Endothelial cell of umbilical vein (primary cell): ENCODE data around the gene WBP1L. TPM values are rescaled to one million over a fixed set of nuclear protein-coding genes. Genes with fewer than 3 reads are reported as not detected.
A peak's percentile ranks its signal among the peaks of the same experiment; 100 is the strongest.

Experiments
- BruUV-seq: library from RNA; stranded (reverse); fragments of 400-500 nt; replicated peaks from 2 replicates; lab custom pipeline; 2021; lab: Mats Ljungman, UMichigan
- CTCF ChIA-PET: fragments of 300-600, 350-600 bp; sonication (Branson Sonifier 250); formaldehyde crosslinking; loops from one replicate; lab custom pipeline; 2021; ENCODE audit warnings: antibody characterized with exemption, inconsistent platforms; lab: Charles Lee
- POLR2A ChIA-PET: fragments of 300-600, 350-600 bp; sonication (Branson Sonifier 250); formaldehyde crosslinking; loops from one replicate; lab custom pipeline; 2021; ENCODE audit warnings: antibody characterized with exemption, inconsistent platforms; lab: Charles Lee
- DNase-seq: peaks from one replicate; pipeline ENCODE4 v3.0.0-alpha.2; 2011; ENCODE audit warnings: low read depth, low spot score
- FAIRE-seq: peaks from 2 replicates; lab custom pipeline; 2011; peaks lifted over from hg19 to GRCh38; lab: Jason Lieb, UNC
- H2AFZ ChIP-seq: 2 replicates; pipeline ENCODE4 v1.6.0; 2012; ENCODE audit warnings: low read depth, low read length, control low read depth, inconsistent platforms
- H3K27ac ChIP-seq: 2 replicates; pipeline ENCODE4 v1.5.1; 2011; ENCODE audit warnings: low read depth, mild to moderate bottlenecking, control low read depth, low read length, moderate library complexity; ENCODE audit not compliant: insufficient read depth
- H3K27me3 ChIP-seq, 2 experiments: 2 replicates each; pipeline versions ENCODE4 v1.6.0 to v1.6.1; 2011; ENCODE audit warnings: low read length in 2 of 2, mixed read lengths in 1 of 2; ENCODE audit not compliant: control insufficient read depth in 2 of 2, insufficient read depth in 2 of 2
- H3K36me3 ChIP-seq, 2 experiments: 2 replicates in 1 of 2; 3 replicates in 1 of 2; pipeline ENCODE4 v1.5.1; 2011; ENCODE audit warnings: low read length in 2 of 2, mild to moderate bottlenecking in 1 of 2, moderate library complexity in 1 of 2; ENCODE audit not compliant: control insufficient read depth in 2 of 2, insufficient read depth in 2 of 2; ENCODE audit errors: extremely low read depth in 1 of 2
- H3K4me1 ChIP-seq: 3 replicates; pipeline ENCODE4 v1.5.1; 2011; ENCODE audit warnings: mild to moderate bottlenecking, low read length; ENCODE audit not compliant: control insufficient read depth, insufficient read depth; ENCODE audit errors: extremely low read depth
- H3K4me2 ChIP-seq: 2 replicates; pipeline ENCODE4 v1.6.1; 2011; ENCODE audit warnings: low read length, control low read depth, mixed read lengths; ENCODE audit not compliant: insufficient read depth
- H3K4me3 ChIP-seq, 3 experiments: fragments of 200-600 bp in 1 of 3; sonication (generic), shearing (Covaris generic) in 1 of 3; replicated peaks in 1 of 3; 2 replicates each; pipeline ENCODE4 v1.5.1; 2011 to 2016; ENCODE audit warnings: control low read depth in 3 of 3, low read length in 3 of 3, mild to moderate bottlenecking in 2 of 3, inconsistent platforms in 1 of 3, low read depth in 1 of 3, moderate library complexity in 1 of 3; ENCODE audit not compliant: insufficient read depth in 1 of 3
- H3K79me2 ChIP-seq: 2 replicates; pipeline ENCODE4 v1.6.0; 2012; ENCODE audit warnings: low read length, inconsistent platforms; ENCODE audit not compliant: control insufficient read depth, insufficient read depth
- H3K9ac ChIP-seq: replicated peaks from 2 replicates; pipeline ENCODE3; 2011; ENCODE audit warnings: low read length, control low read depth; ENCODE audit not compliant: insufficient read depth; ENCODE audit errors: extremely low read depth
- H3K9me1 ChIP-seq: replicated peaks from 3 replicates; pipeline ENCODE4 v1.6.0; 2011; ENCODE audit warnings: mild to moderate bottlenecking, low read length; ENCODE audit not compliant: control insufficient read depth, insufficient read depth; ENCODE audit errors: extremely low read depth
- H3K9me3 ChIP-seq: replicated peaks from 2 replicates; pipeline ENCODE4 v1.5.1; 2012; ENCODE audit warnings: low read length, inconsistent platforms; ENCODE audit not compliant: control insufficient read depth, insufficient read depth
- H4K20me1 ChIP-seq: replicated peaks from 2 replicates; pipeline ENCODE3; 2011; ENCODE audit warnings: mild to moderate bottlenecking, low read length; ENCODE audit not compliant: control insufficient read depth, insufficient read depth; ENCODE audit errors: extremely low read depth
- CTCF ChIP-seq, 2 donors: IDR thresholded peaks; 1 replicate in 1 of 2; 2 replicates in 1 of 2; pipeline ENCODE4 v1.5.1; 2011; ENCODE audit warnings: low read length in 2 of 2, mild to moderate bottlenecking in 2 of 2, moderate library complexity in 2 of 2, control low read depth in 1 of 2, inconsistent platforms in 1 of 2, low read depth in 1 of 2; ENCODE audit not compliant: insufficient read depth in 1 of 2; ENCODE audit errors: extremely low read depth in 1 of 2
- EZH2 ChIP-seq: IDR thresholded peaks from 2 replicates; pipeline ENCODE4 v1.6.1; 2012; ENCODE audit warnings: borderline replicate concordance, low read depth, mild to moderate bottlenecking, moderate library complexity, low read length, inconsistent platforms; ENCODE audit not compliant: severe bottlenecking
- FOS ChIP-seq: IDR thresholded peaks from 2 replicates; pipeline ENCODE4 v1.6.1; 2011; ENCODE audit warnings: mild to moderate bottlenecking, low read length, moderate library complexity, borderline replicate concordance; ENCODE audit not compliant: insufficient read depth
- GATA2 ChIP-seq: IDR thresholded peaks from 2 replicates; pipeline ENCODE4 v1.7.0; 2011; ENCODE audit warnings: low read depth, mild to moderate bottlenecking, moderate library complexity, mixed read lengths, low read length; ENCODE audit not compliant: insufficient read length, insufficient read depth
- JUN ChIP-seq: IDR thresholded peaks from 2 replicates; pipeline ENCODE4 v1.6.1; 2011; ENCODE audit warnings: borderline replicate concordance, low read depth; ENCODE audit not compliant: insufficient read length, insufficient read depth
- MYC ChIP-seq: IDR thresholded peaks from one replicate; pipeline ENCODE4 v1.6.1; 2011; ENCODE audit warnings: mild to moderate bottlenecking, low read depth, low read length
- POLR2A ChIP-seq: IDR thresholded peaks from 2 replicates; pipeline ENCODE4 v1.6.1; 2012; ENCODE audit warnings: low read depth, mild to moderate bottlenecking, control low read depth, low read length
- POLR2AphosphoS5 ChIP-seq: IDR thresholded peaks from 2 replicates; pipeline ENCODE4 v1.6.1; 2012; ENCODE audit warnings: low read depth, mild to moderate bottlenecking, control low read depth, low read length, moderate library complexity; ENCODE audit not compliant: insufficient read depth
- dilution Hi-C: fragments of 300-500 bp; cut with MboI; formaldehyde crosslinking; loops from one replicate; pipeline ENCODE4 v1.15.0; 2019; ENCODE audit warnings: low sequenced_read_pairs; ENCODE audit not compliant: extremely low pct_ligation_motif_present
- intact Hi-C: fragments of 100-400 bp; cut with micrococcal nuclease; formaldehyde crosslinking; loops from one replicate; pipeline ENCODE4 v1.10.0; 2022
- polyA plus RNA-seq, 4 experiments: library from polyadenylated mRNA; depleted of rRNA in 3 of 4; stranded (reverse) in 3 of 4; unstranded in 1 of 4; fragments of >200 nt; gene quantifications; 2 replicates each; pipeline versions ENCODE4 v1.2.1 to v1.2.3, GENCODE V29; 2011 to 2012; ENCODE audit warnings: missing spikeins in 1 of 4
- total RNA-seq: library from RNA; stranded (reverse); gene quantifications from 2 replicates; pipeline ENCODE4 v1.2.3, GENCODE V29; 2021
- TF ChIP-seq, protein P1 (sequence below): IDR thresholded peaks from 2 replicates; pipeline ENCODE4 v1.6.1; 2011; ENCODE audit not compliant: insufficient read depth, insufficient read length

Gene WBP1L
- total and polyA plus RNA-seq, 2 donors (not counting 3 experiments of a cell fraction or from before 2014, with no cell fraction given), result 46.0 to 70.3 TPM

- Histone ChIP-seq H3K9ac (peak overlapping the region; percentile 29), H4K20me1 (no peaks in the 10 kb centered on the region), H3K4me1 (peaks cover 43% of the 10 kb centered on the region), H3K4me3 (no peak overlapping the region), H3K9me1 (no peaks in the 10 kb centered on the region), H2AFZ (no peak overlapping the region), H3K9me3 (no peaks in the 10 kb centered on the region), H3K79me2 (peaks cover 10% of the 10 kb centered on the region), H3K36me3 (peaks cover 6 to 9% of the 10 kb centered on the region in 2 experiments), H3K4me2 (peak overlapping the region; percentile 10), H3K27me3 (no peaks in the 10 kb centered on the region), H3K27ac (peak overlapping the region; percentile 38)
- BruUV-seq, result no TSS peak
- dilution Hi-C loops (no loop called here), intact Hi-C loops (loop anchor here (1.0 kb wide), 1 partner anchor 13 kb away; no protein-coding TSS in a partner anchor)
- CTCF ChIA-PET, result interaction anchor here (0.7 to 1.0 kb wide), 2 partner anchors 21 to 43 kb away, joined by 3 to 6 read pairs; no protein-coding TSS in a partner anchor
- DNase-seq (peak; percentile 85), FAIRE-seq (peak; percentile 82)
- no peak for TF ChIP-seq POLR2A
- TF ChIP-seq, protein P1, sequence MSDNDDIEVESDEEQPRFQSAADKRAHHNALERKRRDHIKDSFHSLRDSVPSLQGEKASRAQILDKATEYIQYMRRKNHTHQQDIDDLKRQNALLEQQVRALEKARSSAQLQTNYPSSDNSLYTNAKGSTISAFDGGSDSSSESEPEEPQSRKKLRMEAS, result peak; percentile 73
- no peak for TF ChIP-seq POLR2AphosphoS5
- TF ChIP-seq MYC, result peak; percentile 59
- TF ChIP-seq FOS, result no peak
- no peak for TF ChIP-seq EZH2
- TF ChIP-seq JUN, result peak; percentile 33
- TF ChIP-seq GATA2, result no peak
- TF ChIP-seq CTCF (IDR thresholded peaks at IDR 0.05; ENCODE audit: extremely low read depth in 1 of 2, insufficient read depth in 1 of 2, low read depth in 1 of 2, low read length in 2 of 2), result no peak
- POLR2A ChIA-PET, result no interaction called here
These were observed 52.8 kb downstream of the WBP1L start for GRCh38 chr10:102796407-102797176.
